ENCODE results near the gene RAPGEF3. TPM values are rescaled to one million over a fixed set of nuclear protein-coding genes. Genes with fewer than 3 reads are reported as not detected.

RAPGEF3 gene
- polyA plus RNA-seq, 3 donors: 0.08 to 2.5 (median 0.60) TPM

- peak overlapping the region in 1 of 7 donors; percentile 18 for H3K27ac Mint-ChIP-seq
- Histone ChIP-seq H3K4me3 (replicated peaks in 1 of 3; ENCODE audit: low read depth in 2 of 3, low read length in 3 of 3) (no peak overlapping the region), H3K4me2 (replicated peaks; ENCODE audit: extremely low read depth, low read length, poor library complexity, severe bottlenecking) (no peak overlapping the region), H3K79me2 (ENCODE audit: insufficient read depth, low read length) (no peaks in the 10 kb centered on the region), H3K36me3 (replicated peaks in 1 of 2; ENCODE audit: control insufficient read depth in 1 of 2, insufficient read depth in 2 of 2, low read length in 2 of 2) (no peaks in the 10 kb centered on the region), H3K27ac (ENCODE audit: low read depth in 1 of 2, low read length in 2 of 2) (no peak overlapping the region), H3K27me3 (ENCODE audit: control insufficient read depth in 2 of 2, insufficient read depth in 2 of 2, low read length in 2 of 2) (no peaks in the 10 kb centered on the region), H3K9me3 (replicated peaks in 1 of 2; ENCODE audit: control insufficient read depth in 1 of 2, insufficient read depth in 1 of 2, low read length in 2 of 2) (no peaks in the 10 kb centered on the region), H3K9ac (ENCODE audit: insufficient read depth, low read length, poor library complexity, severe bottlenecking) (no peak overlapping the region), H4K20me1 (ENCODE audit: insufficient read depth, low read length) (no peaks in the 10 kb centered on the region), H2AFZ (ENCODE audit: insufficient read depth, low read depth, low read length, poor library complexity, severe bottlenecking) (no peak overlapping the region), H3K4me1 (ENCODE audit: control insufficient read depth in 1 of 2, insufficient read depth in 2 of 2, low read length in 2 of 2) (peaks cover 8 to 27% of the 10 kb centered on the region in 2 donors)
- no peak overlapping the region for H3K4me3 Mint-ChIP-seq
- H3K9me3 Mint-ChIP-seq: no peaks in the 10 kb centered on the region
- H3K4me1 Mint-ChIP-seq: peaks cover 27% of the 10 kb centered on the region
- H3K27me3 Mint-ChIP-seq (ENCODE audit: low read depth in 3 of 3): peaks cover 2 to 10% (median 10%) of the 10 kb centered on the region in 3 donors
- no peak for TF ChIP-seq CTCF (IDR thresholded peaks at IDR 0.05)
- WGBS (ENCODE audit: insufficient coverage): 90% methylated on average over 2 of the region's 4 CpGs
- intact Hi-C loops (cut with micrococcal nuclease): no loop called here
- H3K36me3 Mint-ChIP-seq: no peaks in the 10 kb centered on the region
- no peak for DNase-seq
Measured at GRCh38 chr12:47752121-47752520, 6.6 kb downstream of the RAPGEF3 start.

GRCh38 chr12:47751561-47751960, 7.1 kb downstream of the RAPGEF3 start:
- no peak overlapping the region for H2AFZ ChIP-seq (ENCODE audit: insufficient read depth, low read depth, low read length, poor library complexity, severe bottlenecking)
- no peaks in the 10 kb centered on the region for H3K79me2 ChIP-seq (ENCODE audit: insufficient read depth, low read length)
- H3K36me3 ChIP-seq (replicated peaks in 1 of 2; ENCODE audit: control insufficient read depth in 1 of 2, insufficient read depth in 2 of 2, low read length in 2 of 2): no peaks in the 10 kb centered on the region
- no peak overlapping the region for H3K27ac ChIP-seq (ENCODE audit: low read depth in 1 of 2, low read length in 2 of 2)
- H3K9ac ChIP-seq (ENCODE audit: insufficient read depth, low read length, poor library complexity, severe bottlenecking): no peak overlapping the region
- intact Hi-C loops (cut with micrococcal nuclease): no loop called here
- DNase-seq: no peak
- Mint-ChIP-seq H3K27me3 (ENCODE audit: low read depth in 3 of 3) (peaks cover 4 to 13% (median 9%) of the 10 kb centered on the region in 3 donors), H3K27ac (peak overlapping the region in 2 of 7 donors; percentile 60 to 74), H3K36me3 (no peaks in the 10 kb centered on the region), H3K4me3 (no peak overlapping the region), H3K9me3 (no peaks in the 10 kb centered on the region), H3K4me1 (peaks cover 31% of the 10 kb centered on the region)
- WGBS (ENCODE audit: insufficient coverage): 85% methylated on average over 5 of the region's 9 CpGs
- no peaks in the 10 kb centered on the region for H3K27me3 ChIP-seq (ENCODE audit: control insufficient read depth in 2 of 2, insufficient read depth in 2 of 2, low read length in 2 of 2)
- H3K4me1 ChIP-seq (ENCODE audit: control insufficient read depth in 1 of 2, insufficient read depth in 2 of 2, low read length in 2 of 2): peaks cover 8 to 27% of the 10 kb centered on the region in 2 donors
- no peaks in the 10 kb centered on the region for H3K9me3 ChIP-seq (replicated peaks in 1 of 2; ENCODE audit: control insufficient read depth in 1 of 2, insufficient read depth in 1 of 2, low read length in 2 of 2)
- no peak for TF ChIP-seq CTCF (IDR thresholded peaks at IDR 0.05)
- no peak overlapping the region for H3K4me2 ChIP-seq (replicated peaks; ENCODE audit: extremely low read depth, low read length, poor library complexity, severe bottlenecking)
- no peak overlapping the region for H3K4me3 ChIP-seq (replicated peaks in 1 of 3; ENCODE audit: low read depth in 2 of 3, low read length in 3 of 3)
- H4K20me1 ChIP-seq (ENCODE audit: insufficient read depth, low read length): no peaks in the 10 kb centered on the region
